ENCODE results near the gene HYI.
"Not testable (repeated sequence)": the region's sequence is repeated elsewhere in the genome, so short reads cannot be mapped to it uniquely, and the experiment has no call there.

The HYI gene

GRCh38 chr1:43426221-43426620 lies 27.5 kb downstream of the HYI start:
- DNase-seq: no peak

GRCh38 chr1:43425045-43425444 lies 28.7 kb downstream of the HYI start:
- no peak for DNase-seq

- DNase-seq: no peak
These were observed 29.8 kb downstream of the HYI start for GRCh38 chr1:43423672-43424550.

GRCh38 chr1:43422995-43423671 lies 30.6 kb downstream of the HYI start:
- DNase-seq: no peak

GRCh38 chr1:43421976-43422750 lies 31.6 kb downstream of the HYI start:
- no peak for DNase-seq

- no peak for DNase-seq
These were observed 32.3 kb downstream of the HYI start for GRCh38 chr1:43421396-43421795.

- DNase-seq: no peak
These were observed 32.9 kb downstream of the HYI start for GRCh38 chr1:43420874-43421273.

GRCh38 chr1:43419627-43420425 lies 33.9 kb downstream of the HYI start:
- DNase-seq: peak; percentile 9

GRCh38 chr1:43418858-43419257 lies 34.9 kb downstream of the HYI start:
- no peak for DNase-seq

- DNase-seq: no peak
These were observed 37.8 kb downstream of the HYI start for GRCh38 chr1:43415901-43416300.

- peak; percentile 43 for DNase-seq
These were observed 39.0 kb downstream of the HYI start for GRCh38 chr1:43414634-43415223.

GRCh38 chr1:43413426-43413825 lies 40.3 kb downstream of the HYI start:
- DNase-seq: not testable (repeated sequence)

- DNase-seq: no peak
These were observed 43.2 kb downstream of the HYI start for GRCh38 chr1:43410571-43410970.

GRCh38 chr1:43405876-43406234 lies 47.9 kb downstream of the HYI start:
- no peak for DNase-seq

- no peak for DNase-seq
These were observed 48.4 kb downstream of the HYI start for GRCh38 chr1:43405219-43405875.

GRCh38 chr1:43404353-43404752 lies 49.4 kb downstream of the HYI start:
- DNase-seq: no peak

- DNase-seq: no peak
These were observed 51.5 kb downstream of the HYI start for GRCh38 chr1:43402089-43402865.

All from NCI-H2227 treated with DMSO at 0.1 percent for 48 hours (cell line).